ENCODE data around the gene SLC7A1.

GRCh38 chr13:29621841-29622240 lies 26.4 kb upstream of the SLC7A1 start:
- TF ChIP-seq, protein P1, sequence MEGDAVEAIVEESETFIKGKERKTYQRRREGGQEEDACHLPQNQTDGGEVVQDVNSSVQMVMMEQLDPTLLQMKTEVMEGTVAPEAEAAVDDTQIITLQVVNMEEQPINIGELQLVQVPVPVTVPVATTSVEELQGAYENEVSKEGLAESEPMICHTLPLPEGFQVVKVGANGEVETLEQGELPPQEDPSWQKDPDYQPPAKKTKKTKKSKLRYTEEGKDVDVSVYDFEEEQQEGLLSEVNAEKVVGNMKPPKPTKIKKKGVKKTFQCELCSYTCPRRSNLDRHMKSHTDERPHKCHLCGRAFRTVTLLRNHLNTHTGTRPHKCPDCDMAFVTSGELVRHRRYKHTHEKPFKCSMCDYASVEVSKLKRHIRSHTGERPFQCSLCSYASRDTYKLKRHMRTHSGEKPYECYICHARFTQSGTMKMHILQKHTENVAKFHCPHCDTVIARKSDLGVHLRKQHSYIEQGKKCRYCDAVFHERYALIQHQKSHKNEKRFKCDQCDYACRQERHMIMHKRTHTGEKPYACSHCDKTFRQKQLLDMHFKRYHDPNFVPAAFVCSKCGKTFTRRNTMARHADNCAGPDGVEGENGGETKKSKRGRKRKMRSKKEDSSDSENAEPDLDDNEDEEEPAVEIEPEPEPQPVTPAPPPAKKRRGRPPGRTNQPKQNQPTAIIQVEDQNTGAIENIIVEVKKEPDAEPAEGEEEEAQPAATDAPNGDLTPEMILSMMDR (conservative IDR thresholded peaks at IDR 0.05; ENCODE audit: low read length): no peak
- TF ChIP-seq EZH2phosphoT487 (IDR thresholded peaks at IDR 0.05; ENCODE audit: borderline replicate concordance, low read depth, low read length): no peak
